ENCODE data around the gene ZSWIM1. TPM values are rescaled to one million over a fixed set of nuclear protein-coding genes. Genes with fewer than 3 reads are reported as not detected.

The ZSWIM1 gene
- total and polyA plus RNA-seq, 2 of the 4 experiments (the other 2 are of a cell fraction): 4.2 to 10.0 TPM

- 98% methylated on average over 7 of the region's 7 CpGs; no CpG with 5 or more reads in 1 of the 2 experiments for WGBS, 2 experiments (ENCODE audit: extremely low coverage in 2 of 2, insufficient read length in 1 of 2)
- no peak for TF ChIP-seq RFX5 (IDR thresholded peaks at IDR 0.05; ENCODE audit: low read depth, low read length)
- no peak for TF ChIP-seq FOS (IDR thresholded peaks at IDR 0.05; ENCODE audit: low read depth, low read length)
- no peak for TF ChIP-seq RAD21 (IDR thresholded peaks at IDR 0.05; ENCODE audit: low read length)
- TF ChIP-seq RCOR1 (IDR thresholded peaks at IDR 0.05; ENCODE audit: insufficient replicate concordance, low read length): no peak
- Histone ChIP-seq H2AFZ (replicated peaks; ENCODE audit: low read length, poor library complexity) (no peak overlapping the region), H2AK9ac (replicated peaks; ENCODE audit: low read depth, low read length, poor library complexity) (no peak overlapping the region), H3K9me1 (ENCODE audit: insufficient read depth, low read length) (no peaks in the 10 kb centered on the region), H3K36me3 (ENCODE audit: control insufficient read depth, insufficient read depth, low read length) (peaks cover 64% of the 10 kb centered on the region), H3K4me1 (ENCODE audit: control insufficient read depth, insufficient read depth, low read length) (no peaks in the 10 kb centered on the region; the same call in 1 of the 2 replicates), H3K4ac (ENCODE audit: low read depth, low read length) (no peak overlapping the region), H3K27ac (ENCODE audit: insufficient read depth, low read length) (no peak overlapping the region), H3K14ac (replicated peaks; ENCODE audit: low read depth, low read length) (no peak overlapping the region), H2AK5ac (ENCODE audit: low read depth, low read length) (no peak overlapping the region), H3K18ac (ENCODE audit: low read depth, low read length) (no peak overlapping the region), H3K27me3 (ENCODE audit: control insufficient read depth, insufficient read depth, low read length) (no peaks in the 10 kb centered on the region), H3K4me2 (ENCODE audit: low read depth, low read length) (no peak overlapping the region), H3K56ac (ENCODE audit: extremely low read depth, insufficient read depth, low read length) (no peak overlapping the region), H3K9me3 (ENCODE audit: control insufficient read depth, insufficient read depth, low read length) (no peaks in the 10 kb centered on the region), H3K4me3 (ENCODE audit: insufficient read depth, low read depth, low read length) (no peak overlapping the region), H2BK15ac (ENCODE audit: low read depth, low read length) (no peak overlapping the region), H4K20me1 (ENCODE audit: insufficient read depth, low read length) (0 out of 2 replicates have a peak, but pooled peaks cover 3% of the 10 kb centered on the region), H2BK20ac (ENCODE audit: low read depth, low read length) (no peak overlapping the region), H2BK5ac (ENCODE audit: low read depth, low read length, poor library complexity, severe bottlenecking) (no peak overlapping the region), H3K23ac (ENCODE audit: low read depth, low read length) (no peak overlapping the region), H2BK120ac (ENCODE audit: low read depth, low read length) (no peak overlapping the region), H3K9ac (ENCODE audit: low read depth, low read length) (no peak overlapping the region), H4K91ac (ENCODE audit: insufficient read depth, low read depth, low read length) (no peak overlapping the region), H4K8ac (ENCODE audit: low read depth in 2 of 2, low read length in 2 of 2) (no peak overlapping the region), H4K5ac (ENCODE audit: low read depth, low read length) (no peak overlapping the region), H3K79me1 (ENCODE audit: low read depth in 1 of 2, low read length in 2 of 2) (peaks cover 8 to 22% of the 10 kb centered on the region in 2 experiments)
- intact Hi-C loops (cut with micrococcal nuclease): no loop called here
- CTCF ChIA-PET: no interaction called here
- DNase-seq: no peak
- POLR2A ChIA-PET (ENCODE audit: unreplicated experiment): no interaction called here
- ATAC-seq (ENCODE audit: low read depth): no peak
- dilution Hi-C loops (cut with HindIII; ENCODE audit: low sequenced_read_pairs, unreplicated experiment): no loop called here
- BruUV-seq (replicated peaks): no TSS peak
- in situ Hi-C loops (cut with MboI; ENCODE audit: low sequenced_read_pairs): no loop called here
These were observed 16.7 kb downstream of the ZSWIM1 start for GRCh38 chr20:45897692-45898091.
